Stimulated activated CD8-positive, alpha-beta memory T cell treated with anti-CD3 and anti-CD28 coated beads, Interleukin-2, amount 100 ng/mL, for 48 hours (primary cell): ENCODE results near the gene ZNHIT2.
A peak's percentile ranks its signal among the peaks of the same experiment; 100 is the strongest.

Source experiments
- DNase-seq, 2 donors: peaks; one replicate each; pipeline ENCODE4 v3.0.0-alpha.2; 2020; ENCODE audit warnings: low read depth in 2 of 2

ZNHIT2 gene

GRCh38 chr11:65104628-65105027 is 12.9 kb downstream of the ZNHIT2 start:
- DNase-seq: no peak

DNA sequence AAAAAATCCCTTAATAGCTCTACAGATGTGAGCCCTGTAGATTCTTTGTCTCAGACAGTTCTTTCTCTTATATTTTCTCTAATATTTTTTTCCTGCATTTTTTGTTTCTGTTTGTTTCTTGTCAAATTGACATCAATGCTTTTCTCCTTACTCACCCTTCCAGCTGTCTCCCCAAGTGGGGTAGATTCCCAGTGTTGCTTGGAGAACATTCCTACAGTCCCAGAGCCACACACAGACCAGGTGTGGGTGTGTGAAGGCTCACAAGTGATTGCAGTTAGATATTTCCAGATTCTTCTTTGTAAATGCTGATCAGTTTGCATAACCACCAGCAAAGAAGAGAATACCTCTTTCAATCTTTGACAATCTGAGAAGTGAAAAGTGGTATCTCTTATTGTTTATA is 14.0 kb downstream of the ZNHIT2 start:
- DNase-seq: no peak

GRCh38 chr11:65102142-65103095 is 15.1 kb downstream of the ZNHIT2 start:
- DNase-seq: no peak

- no peak for DNase-seq
These were observed 16.7 kb downstream of the ZNHIT2 start for GRCh38 chr11:65100674-65101350.

DNA sequence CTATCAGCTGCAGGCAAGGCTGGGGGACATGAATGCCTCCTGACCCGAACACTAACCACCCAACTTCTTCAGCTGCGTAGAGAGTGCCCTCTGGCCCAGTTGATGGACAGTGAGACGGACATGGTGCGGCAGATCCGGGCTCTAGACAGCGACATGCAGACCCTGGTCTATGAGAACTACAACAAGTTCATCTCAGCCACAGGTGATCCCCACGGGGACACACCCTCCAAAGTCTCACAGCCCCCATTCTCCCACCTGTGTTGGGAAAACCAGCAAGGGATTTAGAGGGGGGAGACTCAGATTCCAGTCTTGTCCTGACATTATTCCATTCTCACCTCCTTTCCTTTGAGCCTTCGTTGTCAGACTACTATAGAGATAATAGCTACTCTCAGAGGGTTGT is 20.6 kb downstream of the ZNHIT2 start:
- DNase-seq: no peak

GRCh38 chr11:65095974-65096806 is 21.3 kb downstream of the ZNHIT2 start, which contains the start of gene VPS51:
Gene VPS51, plus strand, starts transcription at chr11:65096214. Its CDS starts 37 bp downstream, at chr11:65096251.
- DNase-seq: peak; percentile 72 to 76

GRCh38 chr11:65095427-65095826 is 22.1 kb downstream of the ZNHIT2 start:
- DNase-seq: no peak

- no peak for DNase-seq
These were observed 26.9 kb downstream of the ZNHIT2 start for GRCh38 chr11:65090628-65091027.

GRCh38 chr11:65089621-65090020 is 27.9 kb downstream of the ZNHIT2 start:
- DNase-seq: no peak

DNA sequence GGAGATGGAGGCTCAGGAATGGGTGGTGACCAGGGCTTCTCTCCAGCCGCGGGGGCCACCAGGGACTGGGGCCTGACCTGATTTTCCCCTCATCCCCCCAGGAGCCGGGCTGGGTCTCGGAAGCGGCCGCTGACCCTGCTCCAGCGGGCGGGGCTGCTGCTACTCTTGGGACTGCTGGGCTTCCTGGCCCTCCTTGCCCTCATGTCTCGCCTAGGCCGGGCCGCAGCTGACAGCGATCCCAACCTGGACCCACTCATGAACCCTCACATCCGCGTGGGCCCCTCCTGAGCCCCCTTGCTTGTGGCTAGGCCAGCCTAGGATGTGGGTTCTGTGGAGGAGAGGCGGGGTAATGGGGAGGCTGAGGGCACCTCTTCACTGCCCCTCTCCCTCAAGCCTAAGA is 29.7 kb downstream of the ZNHIT2 start:
- no peak for DNase-seq

- DNase-seq: no peak
These were observed 30.3 kb downstream of the ZNHIT2 start for GRCh38 chr11:65087216-65087615.

DNA sequence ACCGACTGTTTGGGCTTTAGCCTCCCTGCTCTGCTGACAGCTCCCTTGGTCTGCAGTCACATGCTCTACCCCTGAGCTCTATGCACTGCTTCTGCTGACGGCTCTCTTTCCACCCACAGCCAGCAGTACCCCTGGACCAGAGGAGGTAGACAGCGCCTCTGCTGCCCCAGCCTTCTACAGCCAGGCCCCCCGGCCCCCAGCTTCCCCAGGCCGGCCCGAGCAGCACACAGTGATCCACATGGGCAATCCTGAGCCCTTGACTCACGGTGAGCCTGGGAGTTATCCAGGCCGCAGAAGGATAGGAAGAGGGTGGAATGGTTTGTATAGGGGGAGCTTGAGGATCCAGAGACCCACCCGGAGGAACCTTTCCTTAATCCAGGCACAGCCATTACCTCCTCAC is 30.7 kb downstream of the ZNHIT2 start:
- no peak for DNase-seq

DNA sequence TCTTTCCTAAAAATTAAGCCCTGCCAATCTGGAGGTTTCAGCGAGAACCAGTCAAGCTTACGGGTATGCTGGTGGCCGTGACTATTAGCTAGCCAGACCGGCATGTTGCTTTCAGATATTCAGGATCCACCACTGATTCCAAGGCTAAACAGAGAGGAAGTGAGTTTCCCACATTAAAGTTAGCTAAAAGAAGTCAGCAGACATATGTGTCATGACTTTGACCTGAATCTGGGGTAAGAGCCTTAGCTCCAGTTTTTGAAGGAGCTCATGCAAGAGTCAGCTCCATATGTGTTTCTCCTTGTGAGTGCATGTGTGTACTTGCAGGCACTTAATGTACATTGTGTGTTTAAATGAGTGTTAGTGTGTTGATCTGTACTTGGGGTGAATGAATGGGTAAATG is 32.1 kb downstream of the ZNHIT2 start:
- DNase-seq: no peak

- no peak for DNase-seq
These were observed 32.7 kb downstream of the ZNHIT2 start for GRCh38 chr11:65084598-65085375.

DNA sequence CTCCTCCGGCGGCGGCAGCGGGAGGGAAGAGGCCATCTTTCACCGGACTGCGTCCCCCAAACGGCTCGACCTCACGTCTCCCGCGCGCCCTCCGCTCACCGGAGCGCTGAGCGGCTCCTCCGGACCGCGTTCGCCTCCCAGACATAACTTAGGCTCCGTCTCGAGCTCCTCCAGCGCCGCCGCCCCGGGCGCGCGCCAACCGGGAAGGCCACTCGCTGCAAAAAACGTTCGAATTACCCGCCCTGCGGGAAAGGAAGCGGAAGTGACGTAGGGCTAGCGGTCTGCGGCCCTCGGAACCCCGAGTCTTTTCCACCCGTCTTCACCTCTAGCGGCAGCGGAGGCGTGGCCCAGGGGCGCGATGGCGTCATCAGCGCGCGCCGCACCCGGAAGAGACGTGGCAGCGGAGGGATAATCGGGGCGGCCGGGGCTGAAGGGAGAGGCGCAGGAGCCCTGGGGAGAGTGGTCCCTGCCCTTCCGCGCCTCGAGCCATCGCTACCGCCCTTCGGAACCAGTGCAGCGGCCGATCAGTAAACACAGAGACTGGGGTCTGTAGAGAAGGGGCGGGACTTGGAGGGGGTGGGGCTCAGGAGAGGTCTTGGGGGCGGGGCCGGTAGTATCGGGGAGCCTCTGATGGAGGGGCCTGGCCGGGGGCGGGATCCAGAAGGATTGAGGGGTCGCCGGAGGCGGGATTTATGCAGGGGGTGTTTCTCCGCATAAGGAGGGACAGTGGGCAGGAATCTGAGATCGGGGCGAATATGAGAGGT is 33.5 kb downstream of the ZNHIT2 start, which contains the start of the genes CDCA5 and ZFPL1:
CDCA5 (minus strand) TSS at position 207 of the 764 bp plus-strand sequence; CDS start at position 145, 62 bp downstream.
ZFPL1 (plus strand) TSS at position 389 of the 764 bp plus-strand sequence. CDS start 477 bp downstream, outside the sequence.
- peak; percentile 93 to 97 for DNase-seq

DNA sequence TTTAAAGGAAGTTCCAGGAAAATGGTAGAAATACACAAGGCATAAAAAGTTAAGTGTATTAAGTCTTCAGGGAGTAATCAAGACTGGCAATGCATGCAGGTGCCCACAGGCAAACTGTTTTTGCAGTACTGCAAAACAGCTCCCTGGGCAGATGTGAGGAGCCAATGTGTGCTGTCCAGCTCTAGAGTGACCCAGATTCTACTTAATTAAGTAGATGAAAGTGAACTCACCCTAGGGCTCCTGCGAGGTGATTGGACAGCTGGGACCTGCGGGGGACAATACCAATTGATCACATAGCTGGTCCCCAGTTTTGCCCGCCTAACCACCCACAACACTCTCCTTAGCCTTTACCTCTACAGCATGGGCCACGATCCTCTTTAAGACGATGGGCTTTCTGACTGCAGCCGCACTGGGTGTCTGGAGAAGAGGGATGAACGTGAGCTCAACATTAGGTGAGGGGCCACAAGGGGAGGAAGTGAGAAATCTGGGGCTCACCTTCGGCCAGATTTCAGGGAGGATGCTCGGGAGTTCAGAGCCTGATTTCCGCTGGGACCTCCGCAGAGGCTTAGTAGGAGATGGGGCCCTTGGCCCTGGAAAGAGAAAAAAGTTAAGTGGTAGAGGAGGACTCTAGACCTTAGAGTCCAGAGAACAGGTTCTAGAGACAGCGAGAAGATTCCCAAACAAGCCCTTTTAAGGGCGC is 34.2 kb downstream of the ZNHIT2 start:
- DNase-seq: no peak

DNA sequence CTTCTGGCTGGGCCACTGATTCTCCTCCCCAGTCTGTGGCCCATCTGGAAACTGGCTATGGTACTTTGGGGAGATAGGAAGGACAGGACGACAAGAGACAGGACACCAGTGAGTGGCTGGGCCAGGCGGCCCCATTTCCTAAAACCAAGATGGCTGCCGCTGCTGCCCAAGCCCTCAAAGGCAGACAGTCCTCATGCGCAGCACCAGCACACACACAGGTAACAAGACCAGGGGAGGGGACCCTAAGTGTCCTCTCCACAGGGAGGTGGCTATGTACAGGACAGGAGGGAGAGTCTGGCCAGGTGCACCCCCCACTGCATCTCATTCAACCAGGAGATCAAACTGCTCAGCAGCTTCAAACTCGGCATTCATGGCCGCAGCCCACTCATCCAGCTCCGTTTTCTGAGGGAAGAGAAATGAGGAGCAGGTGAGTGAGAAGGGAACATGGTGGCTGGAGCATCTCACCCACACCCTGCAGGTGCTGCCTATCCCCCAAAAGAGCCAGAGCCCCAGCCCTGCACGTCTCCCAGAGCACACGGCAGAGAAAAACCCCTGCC is 38.6 kb downstream of the ZNHIT2 start:
- no peak for DNase-seq

GRCh38 chr11:65078151-65078550 is 39.4 kb downstream of the ZNHIT2 start:
- peak; percentile 43 to 47 for DNase-seq

DNA sequence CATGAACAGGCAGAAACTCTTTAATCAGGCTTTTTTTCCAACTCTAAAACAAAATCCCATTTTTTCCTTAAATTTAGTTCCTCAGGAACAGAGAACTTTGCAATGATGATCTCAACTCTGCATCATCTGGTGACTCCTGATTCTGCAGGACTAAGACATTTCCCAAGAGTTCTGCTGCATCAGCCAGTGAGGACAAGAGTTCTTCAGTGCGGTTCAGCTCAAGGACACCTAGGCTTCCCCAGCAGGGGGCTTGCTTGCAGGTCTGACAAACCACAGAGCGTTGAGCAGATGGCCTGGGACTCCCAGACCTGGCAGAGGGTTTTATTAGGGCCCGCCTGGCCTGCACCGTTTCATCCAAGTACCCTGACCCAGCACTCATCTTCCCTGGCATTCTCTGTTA is 40.0 kb downstream of the ZNHIT2 start:
- DNase-seq: no peak
